GM19397 (cell line): ENCODE results near the gene FAM168A.

Experiments used
- ATAC-seq: cut with Tn5 transposase; IDR thresholded peaks from one replicate; pipeline ENCODE4 v1.9.1; 2021; ENCODE audit warnings: mild to moderate bottlenecking, moderate library complexity; ENCODE audit not compliant: unreplicated experiment

The FAM168A gene

GRCh38 chr11:73559743-73560142 is 38.2 kb downstream of the FAM168A start:
- no peak for ATAC-seq

GRCh38 chr11:73556966-73557365 is 40.9 kb downstream of the FAM168A start:
- no peak for ATAC-seq

- no peak for ATAC-seq
These were observed 42.3 kb downstream of the FAM168A start for GRCh38 chr11:73555615-73556014.

DNA sequence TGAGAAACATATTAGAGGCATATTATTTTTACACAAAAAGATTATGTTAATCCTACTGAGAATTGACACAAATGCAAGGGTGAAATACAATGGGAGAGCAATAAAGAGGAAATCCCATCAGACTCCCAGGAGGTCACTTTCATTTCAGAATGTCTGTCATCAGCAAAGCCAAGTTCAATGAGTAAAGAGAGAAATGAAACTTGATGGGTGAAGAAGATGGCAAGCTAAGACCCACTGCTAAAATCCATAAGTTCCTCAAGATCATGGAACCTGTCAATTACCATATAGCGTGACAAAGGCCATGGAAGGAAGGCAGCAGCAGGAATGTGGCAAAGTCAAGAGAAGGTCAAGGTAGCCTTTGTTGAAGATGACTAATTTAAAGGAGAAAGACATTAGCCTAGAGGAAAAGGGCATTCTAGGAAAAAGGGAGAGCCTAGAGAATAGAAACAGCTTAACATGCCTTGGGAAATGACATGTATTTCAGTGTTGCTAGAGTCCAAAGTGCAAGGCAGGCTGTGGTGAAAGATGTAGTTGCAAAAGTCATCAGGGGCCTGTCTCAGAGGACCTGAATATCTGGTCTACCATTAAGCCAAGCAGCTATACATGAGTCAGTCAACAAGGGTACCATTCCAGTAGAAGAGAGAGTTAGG is 43.1 kb downstream of the FAM168A start:
- no peak for ATAC-seq

DNA sequence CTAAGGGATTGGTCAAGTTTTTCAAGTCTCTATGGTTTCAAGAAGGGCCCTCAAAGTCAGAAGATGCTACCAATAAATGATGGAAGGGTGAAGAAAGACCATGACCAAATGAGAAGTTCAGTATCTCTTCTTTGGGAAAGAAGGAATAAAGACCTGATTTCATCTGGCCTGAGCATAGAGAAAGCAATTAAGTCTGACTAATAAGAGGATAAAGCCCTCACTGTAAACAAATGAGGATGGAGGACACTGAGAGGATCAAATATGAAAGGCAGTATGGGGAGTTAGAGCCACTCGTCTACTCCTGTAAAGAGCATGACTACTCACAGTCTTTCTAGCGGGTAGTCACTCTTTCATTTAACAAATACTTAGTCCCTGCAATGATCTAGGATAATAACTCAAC is 44.6 kb downstream of the FAM168A start:
- ATAC-seq = no peak

DNA sequence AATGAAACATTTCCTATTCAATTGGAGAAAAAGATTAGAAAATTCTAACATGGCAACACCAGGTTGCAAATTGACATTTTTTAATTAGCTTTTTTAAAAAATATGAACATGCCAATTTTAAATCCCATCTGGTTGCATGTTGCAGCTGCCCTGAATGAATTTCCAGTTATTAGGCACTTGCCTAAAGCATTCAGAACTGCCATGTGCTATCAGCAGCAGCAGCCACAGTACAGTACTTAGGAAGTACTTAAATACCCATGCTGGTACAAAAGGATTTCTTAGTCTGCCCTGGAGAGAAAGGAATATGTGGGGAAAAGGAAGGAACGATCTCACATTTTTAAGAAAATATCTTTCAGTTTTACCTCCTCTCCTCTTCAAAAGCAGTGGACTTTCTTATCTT is 46.2 kb downstream of the FAM168A start:
- ATAC-seq = no peak

- ATAC-seq = no peak
These were observed 48.5 kb downstream of the FAM168A start for GRCh38 chr11:73549376-73549775.

GRCh38 chr11:73547706-73548595 is 50.0 kb downstream of the FAM168A start:
- no peak for ATAC-seq

- no peak for ATAC-seq
These were observed 55.7 kb downstream of the FAM168A start for GRCh38 chr11:73542175-73542574.

DNA sequence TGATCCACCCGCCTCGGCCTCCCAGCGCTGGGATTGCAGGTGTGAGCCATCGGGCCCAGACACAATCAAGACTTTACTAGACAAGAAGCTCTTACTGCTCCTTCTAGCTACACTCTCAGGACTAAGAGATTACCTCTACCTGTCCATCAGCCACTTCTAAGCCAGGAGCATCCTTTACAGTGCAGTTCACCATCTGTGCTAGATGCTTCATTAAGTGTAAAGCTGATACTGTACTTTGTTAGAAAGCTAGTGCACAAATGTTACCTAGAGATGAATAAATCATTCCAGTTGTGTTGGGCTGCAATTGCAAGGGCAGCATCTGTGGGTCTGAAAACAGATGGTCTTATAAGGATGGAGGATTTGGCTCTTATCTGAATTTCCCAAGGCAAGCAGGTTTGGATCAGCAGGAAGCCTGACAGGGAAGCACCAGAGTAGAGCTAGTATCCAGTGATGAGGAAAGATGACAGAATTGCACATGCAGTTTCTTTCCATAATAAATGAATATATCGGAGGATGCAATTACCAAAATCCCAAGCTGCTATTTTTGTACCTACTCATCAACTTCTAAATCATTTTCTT is 58.3 kb downstream of the FAM168A start:
- ATAC-seq = no peak

- peak; percentile 71 for ATAC-seq
These were observed 59.5 kb downstream of the FAM168A start for GRCh38 chr11:73538381-73538872.

DNA sequence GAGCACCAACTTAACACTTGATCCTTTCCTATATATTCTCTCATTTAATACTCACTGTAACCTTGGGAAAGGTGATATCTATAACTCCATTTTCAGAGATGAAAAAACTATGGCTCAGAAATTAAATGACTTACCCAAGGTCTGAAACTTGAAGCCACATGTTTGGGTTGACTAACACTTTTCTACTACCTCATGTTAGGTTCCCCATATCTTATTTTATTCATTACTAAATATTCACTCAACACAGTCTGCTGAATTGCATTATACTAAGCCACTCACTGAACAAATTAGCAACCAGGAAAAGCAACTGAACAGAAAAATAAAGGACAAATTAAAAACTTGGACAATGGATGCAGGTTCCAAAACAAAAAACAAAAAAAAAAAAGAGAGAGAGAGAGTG is 59.9 kb downstream of the FAM168A start:
- no peak for ATAC-seq

DNA sequence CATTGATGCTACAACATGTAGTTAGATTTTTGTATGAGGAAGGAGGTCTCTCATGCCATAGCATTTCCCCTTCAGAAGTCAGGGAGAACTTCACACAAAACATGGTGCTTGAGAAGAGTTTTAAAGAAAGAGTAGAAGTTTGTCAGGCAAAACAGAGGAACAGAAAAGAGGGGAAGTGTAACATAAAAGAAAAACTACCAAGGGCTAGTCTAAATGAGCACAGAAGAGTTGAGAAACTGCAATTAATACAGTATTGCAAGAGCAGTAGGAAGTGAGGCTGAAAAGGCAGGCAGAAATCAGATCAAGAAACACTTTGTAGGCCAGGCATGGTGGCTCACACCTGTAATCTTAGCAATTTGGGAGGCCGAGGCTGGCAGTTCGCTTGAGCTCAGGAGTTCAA is 61.0 kb downstream of the FAM168A start:
- no peak for ATAC-seq

- ATAC-seq = no peak
These were observed 65.6 kb downstream of the FAM168A start for GRCh38 chr11:73532310-73532709.

- no peak for ATAC-seq
These were observed 66.5 kb downstream of the FAM168A start for GRCh38 chr11:73531386-73531785.

GRCh38 chr11:73530109-73530508 is 67.8 kb downstream of the FAM168A start:
- ATAC-seq = no peak

DNA sequence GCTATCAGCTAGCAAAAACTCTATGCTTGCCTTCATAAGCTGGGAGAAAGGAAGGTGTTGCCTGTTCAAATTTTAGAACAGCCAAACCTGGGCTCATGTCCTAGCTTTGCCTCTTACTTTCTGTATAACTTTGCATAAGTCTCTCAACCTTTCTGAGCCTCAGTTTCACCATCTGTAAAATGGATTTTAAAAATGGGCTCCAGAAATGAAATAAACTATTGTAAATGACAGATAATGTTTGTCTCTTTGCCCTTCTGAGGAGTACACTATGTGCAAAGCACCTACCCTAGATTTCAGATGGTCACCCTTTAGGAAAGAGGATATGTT is 68.7 kb downstream of the FAM168A start:
- no peak for ATAC-seq

DNA sequence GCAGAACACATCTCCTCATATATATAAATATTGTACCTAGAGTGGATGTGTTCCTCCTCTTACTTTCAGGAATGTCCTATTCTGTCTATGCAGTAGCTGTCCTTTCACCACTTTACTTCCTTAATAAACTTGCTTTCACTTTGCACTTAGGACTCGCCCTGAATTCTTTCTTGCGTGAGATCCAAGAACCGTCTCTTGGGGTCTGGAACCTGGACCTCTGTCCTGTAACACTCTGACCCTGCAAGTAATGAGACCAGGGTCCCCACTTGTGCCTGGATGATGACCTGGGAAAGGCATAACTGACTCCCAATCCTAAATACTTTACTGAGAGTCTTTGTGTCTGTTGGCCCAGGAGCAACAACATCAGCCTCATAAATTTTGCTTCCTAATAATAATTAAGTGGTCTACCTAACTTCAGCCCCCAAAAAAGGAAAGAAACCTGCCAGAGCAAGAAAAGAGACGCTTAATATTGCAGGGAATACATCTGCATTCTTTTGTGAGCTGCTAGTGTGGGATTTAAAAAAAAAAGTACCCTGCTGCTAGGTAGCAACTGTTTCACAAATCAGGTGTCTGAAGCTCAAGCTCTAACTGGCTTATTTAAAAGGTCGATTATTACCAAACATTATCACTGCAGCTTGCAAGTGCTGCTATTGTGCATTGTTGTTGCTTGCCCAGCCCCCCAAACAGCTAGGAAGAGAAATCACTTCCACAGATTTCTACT is 69.3 kb downstream of the FAM168A start:
- ATAC-seq = no peak

GRCh38 chr11:73528013-73528412 is 69.9 kb downstream of the FAM168A start:
- no peak for ATAC-seq

GRCh38 chr11:73525611-73526010 is 72.3 kb downstream of the FAM168A start:
- ATAC-seq = no peak

DNA sequence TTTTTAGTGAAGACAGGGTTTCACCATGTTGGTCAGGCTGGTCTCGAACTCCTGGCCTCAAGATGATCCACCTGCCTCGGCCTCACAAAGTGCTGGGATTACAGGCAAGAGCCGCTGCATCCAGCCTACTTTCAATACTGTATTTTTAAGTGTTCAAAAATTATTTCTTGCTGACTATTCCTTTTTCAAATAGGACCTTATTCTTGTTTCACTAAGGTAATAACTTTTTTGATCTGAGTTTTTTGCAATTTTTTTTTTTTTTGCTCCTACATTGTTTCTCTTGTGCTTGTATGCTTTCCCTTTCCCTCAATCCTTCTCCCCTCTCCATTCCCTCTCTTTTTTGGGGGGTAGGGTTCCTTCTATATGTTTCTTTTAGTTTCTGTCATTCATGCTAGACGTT is 73.1 kb downstream of the FAM168A start:
- ATAC-seq = no peak
